HG03342 (cell line): ENCODE measurements around the gene YPEL2.

Source experiments
- ATAC-seq: cut with Tn5 transposase; IDR thresholded peaks from one replicate; pipeline ENCODE4 v1.9.1; 2021; ENCODE audit warnings: mild to moderate bottlenecking, moderate library complexity; ENCODE audit not compliant: unreplicated experiment

YPEL2 gene

DNA sequence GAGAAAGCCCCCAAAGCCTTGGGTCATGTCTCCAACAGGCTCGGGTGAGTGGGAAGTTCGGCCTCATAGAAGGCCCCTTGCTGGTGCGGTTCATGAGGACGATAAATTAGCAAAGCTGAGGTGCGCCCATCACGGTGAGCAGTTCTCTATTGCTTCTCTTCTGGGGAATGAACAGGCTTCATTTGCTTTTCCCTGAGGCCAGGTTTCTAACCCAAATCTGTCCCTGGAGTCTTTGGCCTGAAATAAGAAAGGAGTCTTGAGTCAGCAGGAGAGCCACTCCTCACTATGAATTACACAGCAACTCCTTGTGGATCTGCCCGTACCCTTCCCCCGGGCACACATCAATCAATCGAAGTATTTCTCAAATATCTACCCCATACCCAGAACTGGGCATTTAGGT lies 94.6 kb downstream of the YPEL2 start:
- no peak for ATAC-seq

DNA sequence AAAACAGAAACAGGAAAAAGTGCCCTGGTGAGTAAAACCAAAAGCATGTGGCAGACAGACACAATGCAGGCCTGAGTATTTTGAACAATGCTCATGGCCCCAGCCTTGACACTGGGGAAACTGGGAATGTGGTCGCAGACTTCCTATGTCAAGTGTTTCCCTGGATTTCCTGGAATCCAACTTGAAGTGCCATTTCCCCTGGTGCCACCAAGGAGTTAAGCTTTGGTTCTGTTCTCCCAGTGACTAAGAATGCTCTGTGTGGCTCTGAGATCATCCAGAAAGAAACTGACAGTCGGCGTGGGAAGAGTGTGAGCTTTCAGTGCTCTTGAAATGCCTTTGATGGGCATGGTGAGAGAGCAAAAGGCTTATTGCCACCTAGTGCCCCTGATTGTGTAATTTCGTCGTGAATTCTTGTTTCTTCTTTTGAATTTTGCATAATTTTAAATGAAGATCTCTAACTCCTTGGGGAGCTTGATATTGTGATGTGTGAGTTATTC lies 96.0 kb downstream of the YPEL2 start:
- ATAC-seq: no peak

DNA sequence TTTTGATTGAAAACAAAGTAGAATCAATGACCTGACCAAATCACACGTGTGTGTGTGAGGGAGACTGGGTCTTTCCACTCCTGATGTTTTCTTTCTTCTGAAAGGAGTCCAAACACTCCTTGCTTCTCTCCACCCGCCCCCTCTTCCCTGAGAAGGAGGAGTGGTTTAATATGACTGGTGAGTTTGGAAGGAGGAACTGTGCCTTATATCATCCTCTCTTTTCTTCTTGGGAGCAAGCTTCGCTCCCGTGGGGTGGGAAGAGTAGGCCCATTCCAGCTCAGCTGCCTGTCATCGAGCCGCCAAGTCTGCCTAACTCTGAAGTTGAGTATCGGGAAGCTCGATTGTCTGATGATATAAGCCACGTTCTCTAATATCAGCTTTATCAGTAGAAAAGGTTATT lies 96.5 kb downstream of the YPEL2 start:
- no peak for ATAC-seq

DNA sequence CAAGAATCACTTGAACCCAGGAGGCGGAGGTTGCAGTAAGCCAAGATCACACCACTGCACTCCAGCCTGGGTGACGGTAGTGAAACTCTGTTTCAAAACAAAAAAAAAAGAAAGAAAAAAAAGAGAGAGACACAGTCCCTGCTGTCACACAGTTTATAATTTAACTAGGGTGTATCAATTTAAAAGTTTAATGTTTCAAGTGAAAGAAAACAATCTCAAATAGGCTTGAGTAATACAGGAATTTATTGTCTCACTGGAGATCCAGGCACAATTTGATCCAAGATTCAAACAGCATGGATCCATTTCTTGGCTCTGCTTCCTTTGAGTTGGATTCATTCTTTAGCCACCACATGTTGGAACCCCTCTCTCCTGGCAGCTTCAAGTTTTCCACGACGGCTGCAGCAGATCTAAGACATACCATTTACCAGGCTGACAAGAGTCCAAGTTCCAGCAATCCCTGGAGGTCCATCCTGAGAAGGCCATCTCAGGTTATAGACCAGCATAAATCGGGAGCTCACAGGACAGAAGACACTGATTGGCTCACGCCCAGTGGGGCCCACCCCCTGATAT lies 97.5 kb downstream of the YPEL2 start:
- ATAC-seq: no peak

DNA sequence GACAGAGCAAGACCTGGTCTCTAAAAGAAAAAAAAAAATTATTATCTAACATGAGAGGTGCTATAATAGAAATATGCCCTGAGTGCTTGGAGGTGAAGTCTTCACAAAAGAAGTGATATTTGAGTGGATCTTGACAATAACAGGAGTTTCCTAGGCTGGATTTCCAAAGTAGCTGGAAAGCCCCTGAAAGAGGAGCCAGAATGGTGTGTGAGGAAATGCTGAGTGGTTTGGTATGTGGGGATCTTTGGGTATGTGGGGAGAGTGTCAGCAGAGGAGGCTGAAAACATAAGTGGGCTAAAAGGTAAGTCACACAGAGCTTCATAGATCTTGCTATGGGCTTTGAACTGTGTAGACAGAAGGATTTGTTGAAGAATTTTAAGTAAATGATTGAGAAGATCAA lies 100.1 kb downstream of the YPEL2 start:
- ATAC-seq: no peak

DNA sequence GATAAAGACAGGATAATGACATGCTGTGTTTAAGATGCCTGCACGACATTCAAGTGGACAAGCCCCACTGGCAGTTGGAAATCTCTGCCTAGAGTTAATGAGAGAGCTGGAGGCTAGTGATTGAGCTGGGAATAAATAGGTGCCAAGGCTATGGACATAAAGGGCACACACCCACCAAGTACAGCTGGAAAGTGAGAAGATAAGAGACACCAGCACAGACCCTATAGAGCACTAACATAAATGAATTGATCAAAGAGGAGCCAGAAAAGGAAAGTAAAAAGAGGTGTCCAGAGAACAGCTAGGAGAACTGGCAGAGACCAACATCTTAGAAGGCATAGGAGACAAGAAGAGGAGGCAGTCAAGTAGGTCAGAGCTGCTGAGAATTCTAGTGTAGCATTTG lies 101.2 kb downstream of the YPEL2 start:
- ATAC-seq: no peak

DNA sequence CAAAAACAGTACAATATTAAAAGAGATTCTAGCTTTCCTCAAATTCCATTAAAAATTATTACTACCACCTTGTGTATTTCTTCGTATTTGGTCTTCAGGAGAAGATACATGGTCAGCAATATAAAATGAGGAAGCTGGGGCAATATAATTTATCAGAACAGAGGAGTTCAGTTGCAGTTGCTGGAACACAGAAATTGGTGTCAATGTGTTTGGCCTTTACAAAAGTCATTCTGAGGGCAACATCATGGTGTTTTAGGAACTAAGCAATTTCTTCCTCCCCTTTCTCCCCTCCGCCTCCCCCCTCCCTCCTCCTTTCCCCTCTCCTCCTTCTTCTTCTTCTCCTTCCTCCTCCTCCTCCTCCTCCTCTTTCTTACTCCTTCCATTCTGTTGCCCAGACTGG lies 102.1 kb downstream of the YPEL2 start:
- ATAC-seq: no peak

DNA sequence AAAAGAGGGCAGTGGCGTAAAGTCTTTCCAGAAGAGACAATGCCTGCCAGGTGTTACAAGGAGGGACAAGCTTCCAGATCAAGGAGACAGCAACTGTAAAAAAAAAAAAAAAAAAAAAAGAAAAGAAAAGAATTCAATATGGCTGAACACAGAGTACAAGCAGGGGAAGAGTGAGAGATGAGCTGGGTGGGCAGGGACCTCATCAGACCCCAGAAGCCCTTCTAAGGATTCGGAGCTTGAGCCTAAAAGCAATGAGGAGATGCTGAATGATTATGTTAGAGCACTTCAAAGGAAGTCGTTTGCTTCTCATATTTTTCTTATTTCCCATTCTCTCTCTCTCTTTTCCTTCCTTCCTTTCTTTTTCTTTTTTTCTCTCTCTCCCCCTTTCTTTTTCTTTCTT lies 103.0 kb downstream of the YPEL2 start:
- no peak for ATAC-seq

DNA sequence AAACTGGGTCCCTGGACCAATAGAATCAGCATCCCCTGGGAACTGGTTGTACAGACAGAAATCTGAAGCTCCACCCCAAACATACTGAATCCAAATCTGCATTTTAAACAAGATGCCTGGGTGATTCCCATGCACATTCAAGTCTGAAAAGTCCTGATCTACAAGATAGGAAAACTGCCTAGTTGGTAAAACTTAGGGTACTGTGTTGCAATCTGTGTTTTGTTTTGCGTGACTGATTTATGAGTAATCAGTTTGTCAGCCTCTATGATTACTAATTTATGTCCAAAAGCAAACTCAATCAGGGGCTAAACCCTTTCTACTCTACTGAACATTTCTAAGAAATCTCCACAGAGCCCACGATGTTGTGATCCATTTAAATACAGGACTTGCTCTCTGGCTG lies 103.8 kb downstream of the YPEL2 start:
- no peak for ATAC-seq

DNA sequence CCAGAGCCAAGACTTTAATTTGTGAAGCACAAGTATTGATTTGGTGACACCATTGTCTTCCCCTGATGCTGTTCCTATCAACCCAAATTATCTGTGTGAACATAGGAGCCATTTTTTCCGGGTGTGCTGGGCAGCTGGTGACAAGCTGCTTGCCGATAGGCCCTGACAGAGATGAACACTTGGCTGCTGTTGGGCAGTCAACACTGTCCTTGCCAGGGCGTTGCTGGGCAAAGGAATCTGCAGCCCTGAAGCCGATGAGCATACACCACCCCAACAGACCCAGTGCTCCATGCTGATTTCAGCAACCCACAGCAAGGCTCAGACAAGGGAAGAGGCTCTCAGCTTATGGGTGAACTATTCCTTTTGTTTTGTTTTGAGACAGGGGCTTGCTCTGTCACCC lies 105.4 kb downstream of the YPEL2 start:
- ATAC-seq: no peak

DNA sequence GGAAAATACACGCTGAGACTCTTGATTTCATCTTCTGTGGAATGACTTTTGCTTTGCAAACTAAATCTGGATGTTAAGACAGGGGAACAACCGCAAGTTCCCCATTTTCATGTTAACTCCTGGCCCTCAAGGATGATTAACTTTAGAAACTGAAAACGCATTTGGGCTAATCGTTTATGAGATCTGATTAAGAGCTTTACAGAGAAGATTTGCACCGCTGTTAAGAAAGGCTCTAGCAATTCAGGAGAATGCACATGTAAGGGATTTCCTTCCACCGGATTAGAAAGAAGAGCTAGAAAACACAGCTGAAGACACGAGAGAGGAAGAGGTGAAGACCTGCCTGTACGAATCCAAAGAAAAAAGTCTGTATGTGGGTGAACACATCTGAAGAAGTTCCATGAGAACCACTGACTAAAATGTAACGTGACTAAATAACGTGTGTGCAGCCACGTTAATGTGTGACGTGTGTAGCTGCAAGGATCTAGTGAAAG lies 106.4 kb downstream of the YPEL2 start:
- ATAC-seq: no peak

DNA sequence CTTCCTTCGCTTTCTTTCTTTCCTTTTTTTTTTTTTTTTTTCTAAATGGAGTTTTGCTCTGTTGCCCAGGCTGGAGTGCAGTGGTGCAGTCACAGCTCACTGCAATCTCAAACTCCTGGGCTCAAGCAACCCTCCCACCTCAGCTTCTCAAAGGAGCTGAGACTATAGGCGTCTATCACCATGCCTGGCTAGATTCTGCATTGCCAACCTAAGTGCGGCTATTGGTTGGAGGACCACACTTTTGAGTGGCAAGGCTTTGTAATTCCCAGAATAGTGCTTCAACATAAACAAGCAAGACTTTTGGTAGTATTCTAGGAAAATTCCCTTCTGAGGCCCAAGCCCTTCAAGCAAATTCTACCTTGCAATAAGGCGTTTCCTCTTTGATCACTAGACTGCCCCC lies 107.8 kb downstream of the YPEL2 start:
- no peak for ATAC-seq

DNA sequence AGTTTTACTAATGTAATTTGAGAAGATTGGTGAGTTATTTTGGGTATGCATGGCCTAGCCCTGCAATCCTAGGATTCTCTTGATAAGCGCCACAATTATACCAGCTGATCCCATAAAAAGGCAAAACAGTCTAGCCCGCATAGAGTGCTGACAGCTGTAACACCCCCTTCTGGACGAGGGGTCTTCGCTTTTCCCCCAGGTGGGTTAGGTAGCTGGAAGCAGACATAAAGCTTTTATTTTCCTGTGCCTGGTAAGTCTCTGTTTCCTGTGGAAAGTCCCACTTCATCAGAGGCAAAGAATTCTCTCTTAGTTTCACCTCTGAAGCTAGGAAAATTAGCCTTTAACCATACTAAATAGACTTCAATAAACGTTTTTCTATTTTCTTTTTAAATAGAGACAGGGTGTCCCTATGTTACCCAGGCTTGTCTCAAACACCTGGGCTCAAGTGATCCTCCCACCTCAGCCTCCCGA lies 108.3 kb downstream of the YPEL2 start:
- ATAC-seq: no peak

DNA sequence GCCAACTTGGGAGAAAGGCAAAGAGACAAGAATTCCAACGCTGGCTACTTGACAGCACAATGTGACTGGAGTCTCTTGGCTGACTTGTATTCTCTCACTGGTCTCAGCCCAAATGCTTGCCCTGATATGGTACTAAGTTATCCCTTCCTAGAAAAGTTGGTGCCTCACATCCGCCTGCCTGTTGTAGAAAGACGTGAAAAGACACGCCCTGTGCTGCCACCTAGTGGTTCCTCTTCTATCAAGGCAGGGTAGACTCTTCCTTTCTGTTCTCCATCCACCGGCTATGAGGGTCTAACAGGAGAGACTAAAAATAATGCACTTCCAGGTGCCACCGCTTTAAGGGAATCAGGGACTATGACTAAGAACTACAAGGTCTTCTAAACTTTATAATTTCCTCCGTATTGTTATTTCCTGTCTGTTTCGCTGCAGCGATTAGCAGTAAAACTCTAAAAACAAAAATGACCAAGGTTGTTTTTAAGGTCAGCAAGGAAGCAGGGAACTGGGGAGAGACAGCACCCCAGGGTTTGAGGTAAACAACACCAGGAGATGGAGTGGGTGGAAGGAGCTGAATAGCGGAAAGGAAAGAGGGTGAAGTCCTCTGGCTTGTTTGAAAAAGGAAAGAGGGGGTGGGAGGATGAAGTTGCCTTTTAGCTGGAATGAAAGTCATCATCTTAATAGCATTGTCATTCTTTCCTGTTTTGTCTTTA lies 109.5 kb downstream of the YPEL2 start:
- peak; percentile 71 for ATAC-seq

DNA sequence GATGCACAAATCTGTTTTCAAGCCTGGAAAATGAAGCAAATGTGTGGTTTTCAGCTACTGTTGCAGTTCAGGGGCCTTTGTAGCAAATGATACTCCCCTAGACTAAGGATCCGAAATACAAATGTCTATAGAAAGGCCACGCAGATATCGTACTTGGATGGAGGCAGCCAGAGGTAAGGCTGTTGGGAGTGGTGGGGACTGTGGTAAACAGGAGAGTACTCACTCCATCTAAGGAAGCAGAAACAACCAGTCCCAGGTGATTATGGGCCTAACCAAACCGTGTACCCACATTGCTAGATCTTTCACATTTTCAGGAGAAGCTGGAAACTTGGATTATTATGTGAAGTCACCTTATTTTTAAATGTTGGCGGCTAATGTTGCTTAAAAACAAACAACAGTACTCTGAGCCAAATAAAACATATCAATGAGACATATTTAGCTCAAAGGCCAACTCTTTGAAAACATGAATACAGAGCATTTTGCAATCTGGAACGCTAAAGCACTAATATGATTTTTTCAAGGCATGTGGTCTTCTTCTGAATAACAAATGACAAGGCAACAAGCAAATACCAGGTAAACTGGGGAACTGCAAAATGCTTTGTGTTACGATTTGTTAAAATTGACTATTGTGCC lies 110.1 kb downstream of the YPEL2 start:
- no peak for ATAC-seq

DNA sequence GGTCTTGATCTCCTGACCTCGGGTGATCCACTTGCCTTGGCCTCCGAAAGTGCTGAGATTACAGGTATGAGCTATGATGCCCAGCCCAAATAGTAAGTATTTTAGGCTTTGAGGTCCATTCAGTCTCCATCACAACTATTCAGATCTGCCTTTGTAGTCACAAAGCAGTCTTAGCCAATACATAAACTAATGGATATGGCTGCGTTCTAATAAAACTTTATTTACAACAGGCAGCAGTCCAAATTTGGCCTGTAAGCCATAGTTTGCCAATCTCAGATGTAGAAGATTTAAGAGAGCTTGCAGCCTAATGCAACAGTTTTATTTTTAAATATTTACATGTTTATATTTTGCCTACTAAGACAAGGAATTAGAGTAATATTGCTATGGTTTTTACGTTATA lies 111.7 kb downstream of the YPEL2 start:
- no peak for ATAC-seq
